GM10248 (cell line): ENCODE results near the gene SLBP.
A peak's percentile ranks its signal among the peaks of the same experiment; 100 is the strongest.

Experiments
- CTCF ChIA-PET: fragments of 300-600 bp; sonication (Branson Sonifier 250); formaldehyde crosslinking; extraction: SDS; loops from one replicate; lab custom pipeline; 2021; ENCODE audit warnings: antibody characterized with exemption; lab: Yijun Ruan, JAX
- POLR2A ChIA-PET: fragments of 350-650 bp; sonication (Branson Sonifier 250); formaldehyde crosslinking; extraction: SDS; loops from one replicate; lab custom pipeline; 2020; ENCODE audit warnings: antibody characterized with exemption; lab: Yijun Ruan, JAX
- DNase-seq: peaks from one replicate; pipeline ENCODE4 v3.0.0; 2012; ENCODE audit errors: extremely low spot score
- CTCF ChIP-seq: IDR thresholded peaks from 2 replicates; pipeline ENCODE4 v1.5.1; 2012; ENCODE audit warnings: mild to moderate bottlenecking, low read depth; ENCODE audit errors: extremely low read depth, missing control alignments, control extremely low read depth

SLBP gene

GRCh38 chr4:1684506-1685234 lies 27.4 kb downstream of the SLBP start:
- TF ChIP-seq CTCF = no peak
- no peak for DNase-seq
- ChIA-PET POLR2A (no interaction called here), CTCF (interaction anchor here (1.0 to 2.7 kb wide), 2 partner anchors 9 kb away, joined by 4 to 15 read pairs; no protein-coding TSS in a partner anchor)

DNA sequence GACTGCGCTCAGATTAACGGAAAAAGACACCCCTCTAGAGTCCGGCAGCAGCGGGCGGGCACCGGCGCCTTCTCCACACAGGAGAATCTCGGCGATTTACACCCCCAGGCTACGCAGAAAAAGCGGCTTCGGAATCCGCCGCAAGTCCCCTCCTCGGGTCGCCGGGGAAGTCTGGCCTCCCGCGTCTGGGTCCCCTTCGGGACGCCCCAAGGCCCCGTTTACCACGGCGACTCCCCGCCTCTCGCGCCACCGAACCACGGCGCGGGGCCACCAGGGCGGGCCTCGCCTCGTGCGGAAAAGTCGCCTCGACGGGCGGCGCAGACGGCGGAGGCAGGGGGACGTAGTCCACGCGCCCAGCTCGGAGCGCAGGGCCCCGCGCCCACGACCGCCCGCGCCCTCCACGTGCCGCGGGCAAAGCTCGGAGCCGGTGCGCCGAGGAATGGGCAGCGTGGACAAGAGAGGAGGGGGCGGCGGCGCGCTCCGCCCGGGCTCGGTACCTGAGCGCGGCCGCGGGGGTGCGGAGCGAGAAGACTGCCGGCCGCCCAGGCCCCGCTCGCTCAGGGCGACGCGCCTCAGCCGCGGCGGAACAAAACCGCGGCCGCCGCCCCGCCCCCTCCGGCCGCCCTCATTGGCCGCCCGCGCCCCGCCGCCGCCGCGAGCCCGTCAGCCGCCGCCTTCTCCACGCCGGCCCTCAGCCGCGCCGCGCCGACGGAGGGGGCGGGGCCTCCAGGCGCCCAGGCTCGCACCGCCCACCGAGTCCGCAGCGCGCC lies 28.2 kb downstream of the SLBP start, which contains the start of gene FAM53A:
Gene FAM53A (minus strand): TSS at position 578 of the 770 bp plus-strand sequence. CDS start 15,572 bp downstream, outside the sequence.
- DNase-seq = peak; percentile 97
- POLR2A ChIA-PET = no interaction called here
- CTCF ChIA-PET = interaction anchor here (2.7 kb wide), 1 partner anchor 10 kb away, joined by 15 read pairs; no protein-coding TSS in a partner anchor
- peak; percentile 11 for TF ChIP-seq CTCF

GRCh38 chr4:1683261-1683735 lies 28.8 kb downstream of the SLBP start:
- CTCF ChIA-PET = interaction anchor here (1.6 to 2.7 kb wide), 2 partner anchors 10 to 54 kb away, joined by 4 to 15 read pairs; no protein-coding TSS in a partner anchor
- TF ChIP-seq CTCF = no peak
- no peak for DNase-seq
- POLR2A ChIA-PET = no interaction called here

DNA sequence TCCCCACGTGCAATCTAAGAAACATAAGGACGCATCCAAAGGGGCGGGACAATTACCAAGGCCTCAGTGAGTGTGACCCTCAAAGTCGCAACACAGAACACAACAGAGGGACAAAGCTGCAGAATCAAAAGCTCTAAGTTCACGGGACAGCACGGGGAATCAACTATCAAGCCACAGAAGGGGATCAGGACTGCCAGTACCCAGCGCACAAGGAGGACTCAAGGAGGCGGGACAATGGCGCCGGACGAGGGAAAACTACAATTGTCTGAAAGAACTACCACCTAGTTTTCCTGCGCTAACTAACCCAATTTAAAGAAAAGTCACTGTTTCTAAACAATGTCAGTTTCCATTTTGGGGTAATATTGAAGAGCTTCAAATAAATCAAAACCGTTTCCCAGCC lies 29.3 kb downstream of the SLBP start:
- TF ChIP-seq CTCF = no peak
- ChIA-PET POLR2A (no interaction called here), CTCF (interaction anchor here (1.6 to 2.7 kb wide), 2 partner anchors 11 to 54 kb away, joined by 4 to 15 read pairs; no protein-coding TSS in a partner anchor)
- DNase-seq = no peak

- CTCF ChIA-PET = interaction anchor here (1.3 kb wide), 1 partner anchor 15 kb away, joined by 4 read pairs; no protein-coding TSS in a partner anchor
- no peak for TF ChIP-seq CTCF
- POLR2A ChIA-PET = no interaction called here
- no peak for DNase-seq
Observed at GRCh38 chr4:1678244-1678643, 33.9 kb downstream of the SLBP start.

DNA sequence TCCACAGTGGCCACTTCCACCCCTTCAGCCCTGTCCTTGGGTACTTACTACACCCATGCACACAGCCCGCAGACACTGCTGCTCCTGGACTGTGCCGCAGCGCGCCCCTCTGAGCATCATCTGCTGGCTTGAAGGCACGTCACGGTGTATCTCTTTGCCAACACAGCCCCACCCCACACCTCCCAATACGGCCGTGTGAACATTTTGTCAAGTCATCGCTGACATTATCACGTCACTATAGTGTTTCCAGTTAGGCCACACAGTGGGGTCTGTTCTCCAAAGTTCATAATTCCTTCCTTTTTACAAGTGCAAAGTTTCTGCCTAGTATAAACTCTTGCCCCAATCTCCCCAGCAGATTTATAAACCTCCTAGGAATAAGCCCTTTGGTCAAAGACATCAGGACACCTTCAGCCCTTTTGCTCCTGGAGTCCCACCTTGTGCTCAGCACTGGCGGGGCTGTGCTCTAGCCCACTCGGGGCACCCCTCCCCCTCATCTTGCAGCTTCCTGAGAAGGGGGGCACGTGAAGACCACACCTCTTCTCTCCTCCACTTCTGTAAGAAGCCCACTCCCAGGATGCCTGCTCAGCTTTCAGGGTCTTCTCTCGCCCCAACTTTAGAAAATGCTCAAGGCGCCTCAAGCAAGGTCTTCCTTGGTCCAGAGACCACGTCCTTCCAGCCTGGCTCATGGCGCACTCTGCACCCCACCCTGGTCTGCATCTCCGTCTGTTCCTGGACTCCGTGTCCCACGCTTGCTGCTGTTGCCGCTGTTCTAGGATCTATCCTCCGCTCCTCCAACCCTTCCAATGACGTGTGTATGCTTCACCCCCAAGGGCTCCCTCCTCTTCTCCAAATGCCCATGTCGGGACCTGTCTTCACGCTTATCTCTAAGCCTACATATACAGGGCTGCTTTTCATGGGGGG lies 35.3 kb downstream of the SLBP start:
- TF ChIP-seq CTCF = no peak
- CTCF ChIA-PET = interaction anchor here (1.3 to 2.5 kb wide), 2 partner anchors 16 to 17 kb away, joined by 4 to 9 read pairs; no protein-coding TSS in a partner anchor
- DNase-seq = no peak
- POLR2A ChIA-PET = no interaction called here
